HepG2 (cell line): ENCODE data around the gene IDS. TPM values are rescaled to one million over a fixed set of nuclear protein-coding genes. Genes with fewer than 3 reads are reported as not detected.
A peak's percentile ranks its signal among the peaks of the same experiment; 100 is the strongest.

ENCODE experiments used
- KLF13 ChIP-seq: sonication (generic); formaldehyde crosslinking; IDR thresholded peaks from 2 replicates; pipeline ENCODE4 v1.4.0; 2020; ENCODE audit warnings: mild to moderate bottlenecking, missing genetic modification reagents
- SP4 ChIP-seq: sonication (generic); formaldehyde crosslinking; IDR thresholded peaks from 2 replicates; pipeline ENCODE4 v1.8.1; 2023; ENCODE audit warnings: mild to moderate bottlenecking, missing genetic modification reagents
- SUZ12 ChIP-seq: fragments of 150-350 bp; IDR thresholded peaks from 2 replicates; pipeline ENCODE4 v1.6.1; 2014; ENCODE audit warnings: low read depth, low read length
- ZNF24 ChIP-seq: fragments of 450-650 bp; IDR thresholded peaks from 2 replicates; pipeline ENCODE4 v1.6.1; 2017; ENCODE audit warnings: antibody characterized with exemption, mild to moderate bottlenecking
- ZNF687 ChIP-seq: sonication (generic); formaldehyde crosslinking; IDR thresholded peaks from 2 replicates; pipeline ENCODE4 v1.5.1; 2020; ENCODE audit warnings: mild to moderate bottlenecking, missing genetic modification reagents, moderate library complexity
- ZSCAN12 ChIP-seq: sonication (generic); formaldehyde crosslinking; IDR thresholded peaks from 2 replicates; pipeline ENCODE4 v1.9.0; 2021; ENCODE audit warnings: mild to moderate bottlenecking, missing genetic modification reagents
- polyA plus RNA-seq, 8 experiments: library from polyadenylated mRNA; depleted of rRNA in 3 of 8; stranded (reverse) in 7 of 8; unstranded in 1 of 8; fragments of >200 nt; fragmentation: Illumina TruSeq in 4 of 8; extraction: Trizol in 4 of 8; gene quantifications; 2 replicates each; pipeline versions ENCODE4 v1.2.1 to v1.2.3, GENCODE V29; 2011 to 2016; ENCODE audit warnings: low read depth in 4 of 8, missing spikeins in 1 of 8, mixed read lengths in 1 of 8; ENCODE audit not compliant: insufficient read depth in 1 of 8
- total RNA-seq, 5 experiments: library from RNA; depleted of rRNA; stranded (reverse); fragments of >200 nt; fragmentation: Illumina TruSeq; extraction: Trizol; gene quantifications; 2 replicates each; pipeline ENCODE4 v1.2.3, GENCODE V29; 2016; ENCODE audit warnings: low read depth in 1 of 5
- TF ChIP-seq, protein P1 (sequence below): sonication (generic); formaldehyde crosslinking; IDR thresholded peaks from 2 replicates; pipeline ENCODE4 v1.4.0; 2020; ENCODE audit warnings: missing genetic modification reagents
- TF ChIP-seq, protein P2 (sequence below): sonication (generic); IDR thresholded peaks from 2 replicates; pipeline ENCODE4 v1.6.1; 2016; ENCODE audit warnings: low read depth, borderline replicate concordance
- TF ChIP-seq, protein P3 (sequence below): sonication (generic); formaldehyde crosslinking; IDR thresholded peaks from 2 replicates; pipeline ENCODE4 v1.4.0; 2020; ENCODE audit warnings: missing genetic modification reagents, borderline replicate concordance

Gene IDS
- total and polyA plus RNA-seq, 2 of the 13 experiments (the other 11 are each of a cell fraction or from before 2014, with no cell fraction given), result 2.2 to 11.9 TPM

- TF ChIP-seq ZSCAN12 (no peak), ZNF24 (no peak), SP4 (CRISPR knock-in tag) (peak; percentile 47), ZNF687 (peak; percentile 16; the same call in 1 of the 2 replicates), SUZ12 (no peak), KLF13 (CRISPR knock-in tag) (no peak)
- TF ChIP-seq, protein P1, sequence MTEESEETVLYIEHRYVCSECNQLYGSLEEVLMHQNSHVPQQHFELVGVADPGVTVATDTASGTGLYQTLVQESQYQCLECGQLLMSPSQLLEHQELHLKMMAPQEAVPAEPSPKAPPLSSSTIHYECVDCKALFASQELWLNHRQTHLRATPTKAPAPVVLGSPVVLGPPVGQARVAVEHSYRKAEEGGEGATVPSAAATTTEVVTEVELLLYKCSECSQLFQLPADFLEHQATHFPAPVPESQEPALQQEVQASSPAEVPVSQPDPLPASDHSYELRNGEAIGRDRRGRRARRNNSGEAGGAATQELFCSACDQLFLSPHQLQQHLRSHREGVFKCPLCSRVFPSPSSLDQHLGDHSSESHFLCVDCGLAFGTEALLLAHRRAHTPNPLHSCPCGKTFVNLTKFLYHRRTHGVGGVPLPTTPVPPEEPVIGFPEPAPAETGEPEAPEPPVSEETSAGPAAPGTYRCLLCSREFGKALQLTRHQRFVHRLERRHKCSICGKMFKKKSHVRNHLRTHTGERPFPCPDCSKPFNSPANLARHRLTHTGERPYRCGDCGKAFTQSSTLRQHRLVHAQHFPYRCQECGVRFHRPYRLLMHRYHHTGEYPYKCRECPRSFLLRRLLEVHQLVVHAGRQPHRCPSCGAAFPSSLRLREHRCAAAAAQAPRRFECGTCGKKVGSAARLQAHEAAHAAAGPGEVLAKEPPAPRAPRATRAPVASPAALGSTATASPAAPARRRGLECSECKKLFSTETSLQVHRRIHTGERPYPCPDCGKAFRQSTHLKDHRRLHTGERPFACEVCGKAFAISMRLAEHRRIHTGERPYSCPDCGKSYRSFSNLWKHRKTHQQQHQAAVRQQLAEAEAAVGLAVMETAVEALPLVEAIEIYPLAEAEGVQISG (CRISPR knock-in tag), result no peak
- TF ChIP-seq, protein P2, sequence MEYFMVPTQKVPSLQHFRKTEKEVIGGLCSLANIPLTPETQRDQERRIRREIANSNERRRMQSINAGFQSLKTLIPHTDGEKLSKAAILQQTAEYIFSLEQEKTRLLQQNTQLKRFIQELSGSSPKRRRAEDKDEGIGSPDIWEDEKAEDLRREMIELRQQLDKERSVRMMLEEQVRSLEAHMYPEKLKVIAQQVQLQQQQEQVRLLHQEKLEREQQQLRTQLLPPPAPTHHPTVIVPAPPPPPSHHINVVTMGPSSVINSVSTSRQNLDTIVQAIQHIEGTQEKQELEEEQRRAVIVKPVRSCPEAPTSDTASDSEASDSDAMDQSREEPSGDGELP, result 0 out of 2 replicates have a peak, but pooled peaks have one; percentile 30
- TF ChIP-seq, protein P3, sequence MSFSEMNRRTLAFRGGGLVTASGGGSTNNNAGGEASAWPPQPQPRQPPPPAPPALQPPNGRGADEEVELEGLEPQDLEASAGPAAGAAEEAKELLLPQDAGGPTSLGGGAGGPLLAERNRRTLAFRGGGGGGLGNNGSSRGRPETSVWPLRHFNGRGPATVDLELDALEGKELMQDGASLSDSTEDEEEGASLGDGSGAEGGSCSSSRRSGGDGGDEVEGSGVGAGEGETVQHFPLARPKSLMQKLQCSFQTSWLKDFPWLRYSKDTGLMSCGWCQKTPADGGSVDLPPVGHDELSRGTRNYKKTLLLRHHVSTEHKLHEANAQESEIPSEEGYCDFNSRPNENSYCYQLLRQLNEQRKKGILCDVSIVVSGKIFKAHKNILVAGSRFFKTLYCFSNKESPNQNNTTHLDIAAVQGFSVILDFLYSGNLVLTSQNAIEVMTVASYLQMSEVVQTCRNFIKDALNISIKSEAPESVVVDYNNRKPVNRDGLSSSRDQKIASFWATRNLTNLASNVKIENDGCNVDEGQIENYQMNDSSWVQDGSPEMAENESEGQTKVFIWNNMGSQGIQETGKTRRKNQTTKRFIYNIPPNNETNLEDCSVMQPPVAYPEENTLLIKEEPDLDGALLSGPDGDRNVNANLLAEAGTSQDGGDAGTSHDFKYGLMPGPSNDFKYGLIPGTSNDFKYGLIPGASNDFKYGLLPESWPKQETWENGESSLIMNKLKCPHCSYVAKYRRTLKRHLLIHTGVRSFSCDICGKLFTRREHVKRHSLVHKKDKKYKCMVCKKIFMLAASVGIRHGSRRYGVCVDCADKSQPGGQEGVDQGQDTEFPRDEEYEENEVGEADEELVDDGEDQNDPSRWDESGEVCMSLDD (CRISPR knock-in tag), result no peak
Observed at GRCh38 chrX:149539283-149540130, 34.4 kb upstream of the IDS start (continued).
